MG63 (cell line): ENCODE results near the gene FTHL17. TPM values are rescaled to one million over a fixed set of nuclear protein-coding genes. Genes with fewer than 3 reads are reported as not detected.

Experiments used
- DNase-seq: peaks from one replicate; pipeline ENCODE4 v3.0.0-alpha.2; 2020
- H3K27me3 ChIP-seq: fragments of 250-450 bp; sonication (Bioruptor Pico); 2 replicates; pipeline ENCODE4 v1.5.1; 2020; ENCODE audit warnings: mild to moderate bottlenecking, moderate library complexity
- H3K36me3 ChIP-seq: fragments of 250-450 bp; sonication (Bioruptor Pico); 2 replicates; pipeline ENCODE4 v1.5.1; 2020; ENCODE audit warnings: mild to moderate bottlenecking, moderate library complexity
- H3K4me3 ChIP-seq: fragments of 250-450 bp; sonication (Bioruptor Pico); 2 replicates; pipeline ENCODE4 v1.5.1; 2020; ENCODE audit warnings: mild to moderate bottlenecking, moderate library complexity
- H3K9me3 ChIP-seq: fragments of 250-450 bp; sonication (Bioruptor Pico); 2 replicates; pipeline ENCODE4 v1.5.1; 2020; ENCODE audit warnings: mild to moderate bottlenecking, moderate library complexity
- total RNA-seq: library from RNA; depleted of rRNA; stranded (reverse); fragments of >200 nt; shearing (Covaris generic); gene quantifications from 2 replicates; pipeline ENCODE4 v1.2.3, GENCODE V29; 2014; ENCODE audit warnings: low replicate concordance; rRNA removed

FTHL17 gene
- not detected in 2 replicates for total RNA-seq

DNA sequence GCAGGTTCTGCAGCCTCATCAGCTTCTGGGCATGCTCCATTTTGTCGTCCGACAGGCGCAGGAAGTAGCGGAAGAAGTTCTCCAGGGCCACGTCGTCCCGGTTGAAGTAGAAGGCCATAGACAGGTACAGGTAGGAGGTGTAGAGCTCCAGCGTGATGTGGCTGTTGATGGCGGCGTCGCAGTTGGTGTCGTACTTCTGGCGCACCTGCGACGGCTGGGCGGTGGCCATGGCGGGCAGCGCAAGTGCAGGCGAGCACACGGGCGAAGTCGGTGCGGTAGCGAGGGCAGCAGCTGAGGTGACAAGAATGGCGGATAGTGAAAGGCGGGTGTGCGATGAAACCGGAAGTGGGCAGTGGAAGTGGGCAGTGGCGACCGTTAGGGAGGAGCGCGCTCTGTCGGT, at the start of gene FTHL17:
TSS of gene FTHL17 (minus strand) at position 317 of the 400 bp plus-strand sequence. CDS start at position 229, 88 bp downstream.
- Histone ChIP-seq H3K4me3 (no peak within 1 kb of the TSS), H3K36me3 (no peaks in the 10 kb centered on the region), H3K9me3 (no peaks in the 10 kb centered on the region), H3K27me3 (no peaks in the 10 kb centered on the region)
- DNase-seq: no peak

DNA sequence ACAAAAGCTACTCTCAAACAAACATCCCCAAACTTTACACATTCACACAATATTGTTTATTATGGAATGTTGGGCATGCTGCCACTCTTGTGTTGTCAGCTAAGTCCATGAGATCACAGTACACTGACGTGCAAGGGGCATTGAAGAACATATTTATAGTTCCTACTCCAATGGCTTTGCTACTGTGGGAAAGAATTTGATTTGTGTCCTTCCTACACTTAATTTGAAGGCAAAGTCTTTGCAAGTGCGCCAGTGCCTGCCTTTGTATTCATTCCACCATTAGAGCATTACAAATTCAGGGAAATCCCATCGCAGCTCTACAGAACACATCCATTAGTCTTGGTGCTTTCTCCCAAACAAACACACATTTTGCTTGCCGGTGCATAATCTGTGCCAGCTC, 45.4 kb upstream of the FTHL17 start:
- DNase-seq: no peak
- Histone ChIP-seq H3K9me3 (no peaks in the 10 kb centered on the region), H3K27me3 (no peaks in the 10 kb centered on the region), H3K4me3 (no peak overlapping the region), H3K36me3 (no peaks in the 10 kb centered on the region)

DNA sequence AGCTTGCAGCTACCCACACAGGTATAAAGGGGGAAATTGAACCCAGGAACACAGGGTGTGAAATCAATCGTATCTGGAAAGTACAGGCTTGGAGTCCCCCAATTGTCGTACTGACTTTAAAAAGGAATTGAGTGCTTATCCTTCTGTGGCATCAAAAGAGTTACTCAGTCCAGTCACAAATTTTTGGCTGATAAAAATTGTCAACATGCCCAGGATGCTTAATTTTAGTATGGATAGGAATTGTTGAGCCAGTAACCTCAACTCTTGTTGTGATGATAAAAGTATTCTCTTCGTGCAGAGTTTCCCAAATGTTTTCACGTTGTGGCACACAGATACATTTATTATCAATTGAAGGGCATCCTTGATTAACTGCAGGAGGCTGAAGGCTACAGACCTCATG, 43.6 kb upstream of the FTHL17 start:
- no peaks in the 10 kb centered on the region for H3K36me3 ChIP-seq
- DNase-seq: no peak
- H3K4me3 ChIP-seq: no peak overlapping the region
- no peaks in the 10 kb centered on the region for H3K27me3 ChIP-seq
- no peaks in the 10 kb centered on the region for H3K9me3 ChIP-seq

- DNase-seq: no peak
- no peaks in the 10 kb centered on the region for H3K9me3 ChIP-seq
These were observed 43.0 kb upstream of the FTHL17 start for GRCh38 chrX:31114858-31115257.

GRCh38 chrX:31112226-31112999, 40.6 kb upstream of the FTHL17 start:
- Histone ChIP-seq H3K36me3 (no peaks in the 10 kb centered on the region), H3K4me3 (no peak overlapping the region), H3K9me3 (no peaks in the 10 kb centered on the region), H3K27me3 (no peaks in the 10 kb centered on the region)
- DNase-seq: no peak

More at GRCh38 chrX:31114858-31115257, 43.0 kb upstream of the FTHL17 start:
- Histone ChIP-seq H3K4me3 (no peak overlapping the region), H3K36me3 (no peaks in the 10 kb centered on the region), H3K27me3 (no peaks in the 10 kb centered on the region)

GRCh38 chrX:31110657-31111056, 38.8 kb upstream of the FTHL17 start:
- H3K27me3 ChIP-seq: no peaks in the 10 kb centered on the region
- H3K9me3 ChIP-seq: no peaks in the 10 kb centered on the region
- no peaks in the 10 kb centered on the region for H3K36me3 ChIP-seq
- no peak overlapping the region for H3K4me3 ChIP-seq
- DNase-seq: no peak

GRCh38 chrX:31099536-31100090, 27.8 kb upstream of the FTHL17 start:
- no peaks in the 10 kb centered on the region for H3K27me3 ChIP-seq
- no peak overlapping the region for H3K4me3 ChIP-seq
- no peaks in the 10 kb centered on the region for H3K9me3 ChIP-seq
- no peak for DNase-seq
- H3K36me3 ChIP-seq: no peaks in the 10 kb centered on the region

DNA sequence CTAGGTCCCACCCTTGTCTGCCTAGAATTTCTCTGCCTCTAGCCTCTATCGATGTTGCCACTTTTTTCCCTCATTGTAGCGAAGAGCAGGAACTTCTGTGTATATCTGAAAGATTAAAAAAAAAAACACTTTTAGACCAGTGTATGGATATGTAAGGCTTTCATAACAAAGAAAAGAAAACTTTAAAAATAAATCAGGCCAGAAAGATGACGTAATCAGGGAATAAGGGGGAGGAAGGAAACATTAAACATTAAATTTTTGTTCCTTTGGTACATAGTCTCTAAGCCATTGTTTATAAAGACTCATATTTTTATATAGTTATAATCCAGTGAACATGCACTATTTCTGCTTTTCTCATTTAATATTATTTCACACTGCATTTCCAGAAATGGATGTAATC, 26.2 kb upstream of the FTHL17 start:
- DNase-seq: no peak
- Histone ChIP-seq H3K4me3 (no peak overlapping the region), H3K9me3 (no peaks in the 10 kb centered on the region), H3K27me3 (no peaks in the 10 kb centered on the region), H3K36me3 (no peaks in the 10 kb centered on the region)

- Histone ChIP-seq H3K4me3 (no peak overlapping the region), H3K9me3 (no peaks in the 10 kb centered on the region), H3K27me3 (no peaks in the 10 kb centered on the region), H3K36me3 (no peaks in the 10 kb centered on the region)
- no peak for DNase-seq
These were observed 21.8 kb upstream of the FTHL17 start for GRCh38 chrX:31093639-31093975.

- no peak for DNase-seq
- no peaks in the 10 kb centered on the region for H3K27me3 ChIP-seq
- no peak overlapping the region for H3K4me3 ChIP-seq
- no peaks in the 10 kb centered on the region for H3K9me3 ChIP-seq
- H3K36me3 ChIP-seq: no peaks in the 10 kb centered on the region
These were observed 21.3 kb upstream of the FTHL17 start for GRCh38 chrX:31092970-31093638.

DNA sequence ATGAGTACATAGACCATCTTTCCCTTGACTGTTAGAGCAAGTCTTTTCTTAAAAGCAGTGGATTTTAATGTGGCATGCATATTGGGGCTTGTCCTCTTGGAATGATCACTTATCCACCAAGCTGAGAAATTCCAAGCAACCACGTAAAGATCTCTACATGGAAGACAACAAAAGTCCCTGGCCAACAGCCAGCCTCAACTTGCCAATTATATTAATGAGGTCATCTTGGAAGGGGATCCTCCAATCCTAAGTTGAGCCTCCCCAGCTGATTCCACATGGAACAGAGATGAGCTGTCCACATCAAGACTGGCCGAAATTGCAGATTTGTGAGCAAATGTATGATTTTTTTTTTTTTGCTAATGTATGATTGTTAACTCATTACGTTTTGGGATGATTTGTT, 20.6 kb upstream of the FTHL17 start:
- H3K36me3 ChIP-seq: no peaks in the 10 kb centered on the region
- no peaks in the 10 kb centered on the region for H3K27me3 ChIP-seq
- no peak overlapping the region for H3K4me3 ChIP-seq
- H3K9me3 ChIP-seq: no peaks in the 10 kb centered on the region
- peak; percentile 28 for DNase-seq

GRCh38 chrX:31091819-31092218, 20.0 kb upstream of the FTHL17 start:
- H3K27me3 ChIP-seq: no peaks in the 10 kb centered on the region
- H3K4me3 ChIP-seq: no peak overlapping the region
- H3K36me3 ChIP-seq: no peaks in the 10 kb centered on the region
- DNase-seq: no peak
- H3K9me3 ChIP-seq: no peaks in the 10 kb centered on the region

GRCh38 chrX:31074522-31074921, 2.7 kb upstream of the FTHL17 start:
- DNase-seq: no peak
- Histone ChIP-seq H3K36me3 (no peaks in the 10 kb centered on the region), H3K9me3 (no peaks in the 10 kb centered on the region), H3K4me3 (no peak overlapping the region), H3K27me3 (no peaks in the 10 kb centered on the region)

GRCh38 chrX:31071262-31071661, 579 bp downstream of the FTHL17 start:
- H3K36me3 ChIP-seq: no peaks in the 10 kb centered on the region
- H3K4me3 ChIP-seq: no peak overlapping the region
- no peaks in the 10 kb centered on the region for H3K9me3 ChIP-seq
- DNase-seq: no peak
- no peaks in the 10 kb centered on the region for H3K27me3 ChIP-seq

DNA sequence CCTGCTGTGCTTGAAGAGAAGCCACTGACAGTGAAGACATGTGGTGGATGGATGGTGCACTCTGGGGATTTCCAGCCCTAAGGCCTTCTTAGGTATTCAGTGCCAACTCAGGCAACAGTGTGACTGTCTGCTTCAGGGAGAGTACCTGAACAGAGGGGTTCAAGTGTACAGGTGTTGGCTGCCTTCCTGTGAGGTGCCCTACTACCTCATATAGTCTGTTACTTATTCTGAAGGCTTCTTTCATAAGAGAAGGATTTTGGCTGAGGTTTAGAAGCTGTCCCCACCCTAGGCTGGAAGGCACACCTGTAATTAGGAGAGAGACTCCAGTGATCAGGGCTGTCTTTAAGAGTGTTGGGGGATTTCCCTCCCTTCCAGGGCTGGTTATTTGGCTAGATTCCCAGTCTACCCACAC, 1.8 kb downstream of the FTHL17 start:
- H3K9me3 ChIP-seq: no peaks in the 10 kb centered on the region
- no peaks in the 10 kb centered on the region for H3K36me3 ChIP-seq
- no peak overlapping the region for H3K4me3 ChIP-seq
- H3K27me3 ChIP-seq: no peaks in the 10 kb centered on the region
- DNase-seq: no peak

DNA sequence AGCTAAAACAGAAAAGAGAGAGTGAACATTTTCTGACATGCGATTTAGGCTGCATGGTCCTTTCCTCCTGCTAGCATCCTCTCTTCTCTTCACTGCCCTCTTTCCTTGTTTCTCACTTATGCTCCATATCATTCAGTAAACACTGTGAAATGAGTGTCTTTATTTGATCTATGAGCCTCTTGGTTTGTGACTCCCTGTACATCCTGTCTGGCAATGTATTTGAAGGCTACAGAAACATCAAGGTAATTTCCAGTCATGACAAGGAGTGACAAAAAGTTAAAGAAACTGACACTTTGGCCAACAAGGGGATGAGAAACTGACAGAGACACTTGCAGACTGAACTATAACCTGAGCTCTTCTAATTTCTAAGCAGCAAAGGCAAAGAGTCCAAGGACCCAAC, 8.7 kb downstream of the FTHL17 start:
- H3K4me3 ChIP-seq: no peak overlapping the region
- no peaks in the 10 kb centered on the region for H3K27me3 ChIP-seq
- H3K9me3 ChIP-seq: no peaks in the 10 kb centered on the region
- no peak for DNase-seq
- H3K36me3 ChIP-seq: no peaks in the 10 kb centered on the region

DNA sequence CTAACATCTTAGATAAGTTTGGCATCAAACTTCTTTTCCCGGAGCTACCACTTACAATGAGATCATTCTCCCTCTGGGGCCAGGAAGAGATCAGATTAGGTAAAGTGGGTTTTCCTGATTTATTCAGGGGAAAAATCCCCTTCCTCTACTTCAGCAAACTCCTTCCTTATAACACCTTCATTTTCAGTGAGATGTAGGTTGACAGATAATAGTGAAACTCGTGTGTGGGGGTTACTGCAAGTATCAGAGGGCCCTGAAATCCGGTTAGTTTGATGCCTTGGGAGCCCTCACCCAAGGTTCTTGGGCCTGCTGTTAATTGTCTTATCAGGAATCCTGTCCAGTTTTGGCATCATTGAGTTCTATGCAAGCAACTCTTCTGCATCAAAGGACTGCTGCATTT, 10.8 kb downstream of the FTHL17 start:
- no peaks in the 10 kb centered on the region for H3K27me3 ChIP-seq
- H3K4me3 ChIP-seq: no peak overlapping the region
- H3K9me3 ChIP-seq: no peaks in the 10 kb centered on the region
- H3K36me3 ChIP-seq: no peaks in the 10 kb centered on the region
- no peak for DNase-seq

DNA sequence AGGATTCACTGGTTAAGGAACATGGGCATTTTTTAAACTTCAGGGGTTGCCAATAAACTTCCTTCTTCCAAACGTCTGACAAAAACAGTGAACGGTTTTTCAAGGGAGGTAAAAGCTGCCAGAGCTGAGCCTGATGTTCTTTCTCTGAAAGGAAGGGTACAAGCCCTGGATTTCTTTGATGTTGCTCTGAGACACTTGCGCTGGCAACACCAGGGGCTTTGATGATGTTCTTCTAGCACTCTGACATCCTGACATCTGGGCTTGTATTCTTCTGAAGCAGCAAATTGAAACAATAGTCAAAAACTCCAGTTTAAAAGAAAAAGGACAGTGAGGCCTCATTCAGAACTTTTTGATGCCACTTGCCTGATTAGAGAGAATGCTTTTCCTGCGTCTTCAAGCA, 11.8 kb downstream of the FTHL17 start:
- H3K9me3 ChIP-seq: no peaks in the 10 kb centered on the region
- H3K36me3 ChIP-seq: no peaks in the 10 kb centered on the region
- no peak overlapping the region for H3K4me3 ChIP-seq
- H3K27me3 ChIP-seq: no peaks in the 10 kb centered on the region
- DNase-seq: no peak
